MCF 10A (cell line): ENCODE measurements around the gene DYNLT1. TPM values are rescaled to one million over a fixed set of nuclear protein-coding genes. Genes with fewer than 3 reads are reported as not detected.

Source experiments
- Bru-seq: library from RNA; stranded (reverse); fragments of 400-500 nt; gene quantifications from one replicate; lab custom pipeline; 2021; lab: Mats Ljungman, UMichigan
- BruChase-seq, 2 experiments: library from RNA; stranded (reverse); fragments of 400-500 nt; gene quantifications; one replicate each; lab custom pipeline; 2021; lab: Mats Ljungman, UMichigan
- BruUV-seq: library from RNA; stranded (reverse); fragments of 400-500 nt; replicated peaks from 2 replicates; lab custom pipeline; 2021; lab: Mats Ljungman, UMichigan
- CTCF ChIA-PET: fragments of 300-600 bp; sonication (Branson Sonifier 250); formaldehyde crosslinking; extraction: SDS; loops from one replicate; lab custom pipeline; 2021; ENCODE audit warnings: antibody characterized with exemption, inconsistent platforms; lab: Yijun Ruan, JAX
- POLR2A ChIA-PET: fragments of 300-600, 350-650 bp; sonication (Branson Sonifier 250); formaldehyde crosslinking; extraction: SDS; loops from one replicate; lab custom pipeline; 2020; ENCODE audit warnings: antibody characterized with exemption, inconsistent platforms; lab: Yijun Ruan, JAX
- DNase-seq: peaks from one replicate; pipeline ENCODE4 v3.0.0-alpha.2; 2018; ENCODE audit not compliant: unreplicated experiment
- H3K27ac Mint-ChIP-seq: one replicate; pipeline ENCODE4 v1.8.0; 2022; ENCODE audit warnings: mild to moderate bottlenecking, low read depth, mixed read lengths; ENCODE audit not compliant: unreplicated experiment
- H3K27me3 Mint-ChIP-seq: one replicate; pipeline ENCODE4 v1.8.0; 2022; ENCODE audit warnings: mixed read lengths; ENCODE audit not compliant: insufficient read depth, unreplicated experiment
- H3K36me3 Mint-ChIP-seq: one replicate; pipeline ENCODE4 v1.8.0; 2022; ENCODE audit warnings: mild to moderate bottlenecking, moderate library complexity, mixed read lengths; ENCODE audit not compliant: insufficient read depth, unreplicated experiment
- H3K4me1 Mint-ChIP-seq: one replicate; pipeline ENCODE4 v1.8.0; 2022; ENCODE audit warnings: mixed read lengths; ENCODE audit not compliant: insufficient read depth, unreplicated experiment
- H3K4me3 Mint-ChIP-seq: one replicate; pipeline ENCODE4 v1.8.0; 2022; ENCODE audit warnings: mild to moderate bottlenecking, moderate library complexity, mixed read lengths; ENCODE audit not compliant: unreplicated experiment
- H3K9me3 Mint-ChIP-seq: one replicate; pipeline ENCODE4 v1.8.0; 2022; ENCODE audit warnings: mixed read lengths; ENCODE audit not compliant: unreplicated experiment
- intact Hi-C: fragments of 100-400 bp; cut with micrococcal nuclease; formaldehyde crosslinking; loops from 2 replicates; pipeline ENCODE4 v1.14.1; 2022
- long read RNA-seq: library from polyadenylated mRNA; stranded (forward); transcript quantifications from one replicate; pipeline ENCODE4 v2.0.0, GENCODE V29; 2022
- total RNA-seq: library from RNA; stranded (reverse); gene quantifications from 2 replicates; pipeline ENCODE4 v1.2.3, GENCODE V29; 2022
- TF ChIP-seq, protein P1 (sequence below): fragments of 200-600 bp; IDR thresholded peaks from one replicate; pipeline ENCODE4 v1.8.0; 2022; ENCODE audit warnings: antibody characterized with exemption, mild to moderate bottlenecking; ENCODE audit not compliant: unreplicated experiment

DYNLT1 gene
- total RNA-seq (122 and 156 TPM in 2 replicates), Bru-seq, nascent RNA (percentile 94 among the genes with signal in this experiment), BruChase-seq, experiment 1, labeled RNA remaining after a 6-hour chase (percentile 95 among the genes with signal in this experiment), BruChase-seq, experiment 2, labeled RNA remaining after a 2-hour chase (percentile 92 among the genes with signal in this experiment)
- long read RNA-seq, transcript DYNLT1-203 (5 exons, 726 nt): major isoform, 159 of 176 reads
- long read RNA-seq, partial matches to known transcripts: 4 of 176 reads
- long read RNA-seq, other reads (novel, unspliced or antisense): 13 of 176 reads

- POLR2A ChIA-PET: interaction anchor here (0.6 to 6.9 kb wide), 34 partner anchors 10 to 1085 kb away, joined by 3 to 41 read pairs (median 4); partner anchors contain the start of genes RSPH3 and TMEM181
Measured at GRCh38 chr6:158644231-158645063, at the start of gene DYNLT1. TSS of gene DYNLT1 (minus strand) at chr6:158644743. CDS start at chr6:158644708, 35 bp downstream.

GRCh38 chr6:158688860-158689259 lies 44.3 kb upstream of the DYNLT1 start:
- POLR2A ChIA-PET: no interaction called here
- Mint-ChIP-seq H3K27ac (no peak overlapping the region), H3K36me3 (no peaks in the 10 kb centered on the region), H3K4me1 (no peaks in the 10 kb centered on the region), H3K9me3 (no peaks in the 10 kb centered on the region), H3K4me3 (no peak overlapping the region), H3K27me3 (no peaks in the 10 kb centered on the region)
- TF ChIP-seq, protein P1, sequence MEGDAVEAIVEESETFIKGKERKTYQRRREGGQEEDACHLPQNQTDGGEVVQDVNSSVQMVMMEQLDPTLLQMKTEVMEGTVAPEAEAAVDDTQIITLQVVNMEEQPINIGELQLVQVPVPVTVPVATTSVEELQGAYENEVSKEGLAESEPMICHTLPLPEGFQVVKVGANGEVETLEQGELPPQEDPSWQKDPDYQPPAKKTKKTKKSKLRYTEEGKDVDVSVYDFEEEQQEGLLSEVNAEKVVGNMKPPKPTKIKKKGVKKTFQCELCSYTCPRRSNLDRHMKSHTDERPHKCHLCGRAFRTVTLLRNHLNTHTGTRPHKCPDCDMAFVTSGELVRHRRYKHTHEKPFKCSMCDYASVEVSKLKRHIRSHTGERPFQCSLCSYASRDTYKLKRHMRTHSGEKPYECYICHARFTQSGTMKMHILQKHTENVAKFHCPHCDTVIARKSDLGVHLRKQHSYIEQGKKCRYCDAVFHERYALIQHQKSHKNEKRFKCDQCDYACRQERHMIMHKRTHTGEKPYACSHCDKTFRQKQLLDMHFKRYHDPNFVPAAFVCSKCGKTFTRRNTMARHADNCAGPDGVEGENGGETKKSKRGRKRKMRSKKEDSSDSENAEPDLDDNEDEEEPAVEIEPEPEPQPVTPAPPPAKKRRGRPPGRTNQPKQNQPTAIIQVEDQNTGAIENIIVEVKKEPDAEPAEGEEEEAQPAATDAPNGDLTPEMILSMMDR: no peak
- no TSS peak for BruUV-seq
- CTCF ChIA-PET: no interaction called here
- no peak for DNase-seq
- intact Hi-C loops: no loop called here

More at GRCh38 chr6:158644231-158645063, at the start of gene DYNLT1:
- H3K36me3 Mint-ChIP-seq: peaks cover 27% of the 10 kb centered on the region
- DNase-seq: peak; percentile 90
- H3K27me3 Mint-ChIP-seq: no peaks in the 10 kb centered on the region
- TF ChIP-seq, protein P1: no peak
- H3K4me3 Mint-ChIP-seq: peak within 1 kb of the TSS; percentile 93
- H3K27ac Mint-ChIP-seq: peak within 1 kb of the TSS; percentile 94
- no peaks in the 10 kb centered on the region for H3K9me3 Mint-ChIP-seq
- intact Hi-C loops: loop anchor here (1.0 kb wide), 1 partner anchor 47 kb away; no protein-coding TSS in a partner anchor
- H3K4me1 Mint-ChIP-seq: peaks cover 55% of the 10 kb centered on the region
- CTCF ChIA-PET: interaction anchor here (0.5 to 4.5 kb wide), 11 partner anchors 15 to 1787 kb away, joined by 3 to 36 read pairs (median 5); no protein-coding TSS in a partner anchor
- BruUV-seq: no TSS peak

DNA sequence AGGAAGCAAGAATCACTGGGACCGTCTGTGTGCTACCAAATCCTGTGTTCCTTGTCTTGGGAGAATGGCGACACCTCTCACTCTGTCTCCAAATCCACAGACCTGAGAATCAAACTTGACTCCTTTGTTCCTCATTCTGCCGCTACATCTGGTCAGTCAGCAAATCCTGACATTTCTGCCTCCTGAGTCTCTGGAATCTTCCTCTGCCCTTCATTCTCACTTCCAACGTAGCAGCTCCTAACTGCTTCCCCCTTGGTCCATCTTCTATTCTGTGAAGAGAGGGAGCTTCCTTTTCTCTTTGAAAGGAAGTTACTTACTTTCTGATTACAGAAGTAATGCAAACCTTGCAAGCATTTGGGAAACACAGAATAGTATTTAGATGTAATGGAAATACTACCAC lies 43.0 kb upstream of the DYNLT1 start:
- DNase-seq: no peak
- Mint-ChIP-seq H3K4me3 (no peak overlapping the region), H3K27me3 (no peaks in the 10 kb centered on the region), H3K9me3 (no peaks in the 10 kb centered on the region), H3K27ac (no peak overlapping the region), H3K36me3 (no peaks in the 10 kb centered on the region), H3K4me1 (no peaks in the 10 kb centered on the region)
- ChIA-PET POLR2A (interaction anchor here (1.3 kb wide), 1 partner anchor 43 kb away, joined by 4 read pairs; the partner anchor contains the start of gene DYNLT1), CTCF (interaction anchor here (0.8 to 0.9 kb wide), 2 partner anchors 10 to 28 kb away, joined by 3 read pairs; no protein-coding TSS in a partner anchor)
- BruUV-seq: no TSS peak
- intact Hi-C loops: no loop called here
- TF ChIP-seq, protein P1: no peak
